ENCODE measurements around the gene MEGF6.

The MEGF6 gene

GRCh38 chr1:3566003-3566885 is 45.1 kb downstream of the MEGF6 start (continued):
- TF ChIP-seq TOX (CRISPR knock-in tag; IDR thresholded peaks at IDR 0.05; ENCODE audit: borderline replicate concordance): no peak
- no peak for TF ChIP-seq ISL1 (CRISPR knock-in tag; IDR thresholded peaks at IDR 0.05)
- no peak for TF ChIP-seq GLIS3 (CRISPR knock-in tag; IDR thresholded peaks at IDR 0.05)
- TF ChIP-seq TSHZ2 (CRISPR knock-in tag; IDR thresholded peaks at IDR 0.05): no peak
- TF ChIP-seq POU6F1 (CRISPR knock-in tag; IDR thresholded peaks at IDR 0.05; ENCODE audit: borderline replicate concordance, low read depth): no peak
- no peak for TF ChIP-seq CSDC2 (CRISPR knock-in tag; IDR thresholded peaks at IDR 0.05)
- no peak for TF ChIP-seq ZC3H10 (CRISPR knock-in tag; IDR thresholded peaks at IDR 0.05)

GRCh38 chr1:3564921-3565831 is 46.1 kb downstream of the MEGF6 start:
- peak; percentile 70 for ATAC-seq
- TF ChIP-seq ZNF565 (CRISPR knock-in tag; conservative IDR thresholded peaks at IDR 0.05; ENCODE audit: low read depth) (no peak), RARB (CRISPR knock-in tag; IDR thresholded peaks at IDR 0.05) (no peak), ZFP3 (CRISPR knock-in tag; IDR thresholded peaks at IDR 0.05) (no peak)

- TF ChIP-seq ZC3H10 (CRISPR knock-in tag; IDR thresholded peaks at IDR 0.05) (no peak), CSRNP3 (CRISPR knock-in tag; IDR thresholded peaks at IDR 0.05) (no peak), TSHZ2 (CRISPR knock-in tag; IDR thresholded peaks at IDR 0.05) (no peak), PPARA (CRISPR knock-in tag; IDR thresholded peaks at IDR 0.05; ENCODE audit: borderline replicate concordance) (no peak), ARNTL (CRISPR knock-in tag; IDR thresholded peaks at IDR 0.05; ENCODE audit: borderline replicate concordance, low read depth) (no peak), BACH2 (CRISPR knock-in tag; IDR thresholded peaks at IDR 0.05; ENCODE audit: borderline replicate concordance) (no peak)
- ATAC-seq: no peak
Measured at GRCh38 chr1:3563610-3564009, 47.7 kb downstream of the MEGF6 start.

- no peak for TF ChIP-seq POU6F1 (CRISPR knock-in tag; IDR thresholded peaks at IDR 0.05; ENCODE audit: borderline replicate concordance, low read depth)
- no peak for ATAC-seq
Measured at GRCh38 chr1:3563125-3563524, 48.2 kb downstream of the MEGF6 start.

Measured in SK-N-SH treated with all-trans-retinoic acid at 6 μM for 48 hours (cell line).